HFF-Myc (cell line): Measurements from ENCODE around the gene METTL23.
"Not testable (repeated sequence)": the region's sequence is repeated elsewhere in the genome, so short reads cannot be mapped to it uniquely, and the experiment has no call there.

Experiments used
- DNase-seq: peaks from one replicate; pipeline ENCODE4 v3.0.0-alpha.2; 2011; ENCODE audit warnings: low read depth; ENCODE audit errors: extremely low read depth
- H3K4me3 ChIP-seq: replicated peaks from 2 replicates; pipeline ENCODE4 v1.5.1; 2011; ENCODE audit warnings: low read depth, mild to moderate bottlenecking, control low read depth, low read length
- TF ChIP-seq, protein P1 (sequence below): IDR thresholded peaks from 2 replicates; pipeline ENCODE4 v1.5.1; 2012; ENCODE audit warnings: mild to moderate bottlenecking, low read depth, low read length, control low read depth; ENCODE audit errors: missing control alignments

METTL23 gene

DNA sequence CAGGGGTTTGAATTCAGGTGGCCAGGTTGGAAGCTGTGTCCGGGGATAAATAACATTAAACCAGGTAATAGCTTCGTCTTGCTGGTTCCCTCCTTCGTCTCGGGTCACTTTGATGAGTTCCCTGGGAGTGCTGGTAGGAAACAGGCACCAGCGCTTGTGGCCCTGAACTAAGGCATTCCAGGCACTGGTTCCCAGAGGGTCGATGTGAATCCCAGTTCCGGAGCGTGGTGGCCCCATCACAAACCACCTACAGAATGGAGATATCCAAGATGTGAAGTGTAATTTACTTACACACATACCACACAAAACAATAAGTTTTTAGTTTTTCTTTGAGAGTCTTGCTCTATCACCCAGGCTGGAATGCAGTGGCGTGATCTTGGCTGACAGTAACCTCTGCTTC lies 2.8 kb upstream of the METTL23 start:
- no peak overlapping the region for H3K4me3 ChIP-seq
- no peak for DNase-seq
- TF ChIP-seq, protein P1, sequence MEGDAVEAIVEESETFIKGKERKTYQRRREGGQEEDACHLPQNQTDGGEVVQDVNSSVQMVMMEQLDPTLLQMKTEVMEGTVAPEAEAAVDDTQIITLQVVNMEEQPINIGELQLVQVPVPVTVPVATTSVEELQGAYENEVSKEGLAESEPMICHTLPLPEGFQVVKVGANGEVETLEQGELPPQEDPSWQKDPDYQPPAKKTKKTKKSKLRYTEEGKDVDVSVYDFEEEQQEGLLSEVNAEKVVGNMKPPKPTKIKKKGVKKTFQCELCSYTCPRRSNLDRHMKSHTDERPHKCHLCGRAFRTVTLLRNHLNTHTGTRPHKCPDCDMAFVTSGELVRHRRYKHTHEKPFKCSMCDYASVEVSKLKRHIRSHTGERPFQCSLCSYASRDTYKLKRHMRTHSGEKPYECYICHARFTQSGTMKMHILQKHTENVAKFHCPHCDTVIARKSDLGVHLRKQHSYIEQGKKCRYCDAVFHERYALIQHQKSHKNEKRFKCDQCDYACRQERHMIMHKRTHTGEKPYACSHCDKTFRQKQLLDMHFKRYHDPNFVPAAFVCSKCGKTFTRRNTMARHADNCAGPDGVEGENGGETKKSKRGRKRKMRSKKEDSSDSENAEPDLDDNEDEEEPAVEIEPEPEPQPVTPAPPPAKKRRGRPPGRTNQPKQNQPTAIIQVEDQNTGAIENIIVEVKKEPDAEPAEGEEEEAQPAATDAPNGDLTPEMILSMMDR: no peak

DNA sequence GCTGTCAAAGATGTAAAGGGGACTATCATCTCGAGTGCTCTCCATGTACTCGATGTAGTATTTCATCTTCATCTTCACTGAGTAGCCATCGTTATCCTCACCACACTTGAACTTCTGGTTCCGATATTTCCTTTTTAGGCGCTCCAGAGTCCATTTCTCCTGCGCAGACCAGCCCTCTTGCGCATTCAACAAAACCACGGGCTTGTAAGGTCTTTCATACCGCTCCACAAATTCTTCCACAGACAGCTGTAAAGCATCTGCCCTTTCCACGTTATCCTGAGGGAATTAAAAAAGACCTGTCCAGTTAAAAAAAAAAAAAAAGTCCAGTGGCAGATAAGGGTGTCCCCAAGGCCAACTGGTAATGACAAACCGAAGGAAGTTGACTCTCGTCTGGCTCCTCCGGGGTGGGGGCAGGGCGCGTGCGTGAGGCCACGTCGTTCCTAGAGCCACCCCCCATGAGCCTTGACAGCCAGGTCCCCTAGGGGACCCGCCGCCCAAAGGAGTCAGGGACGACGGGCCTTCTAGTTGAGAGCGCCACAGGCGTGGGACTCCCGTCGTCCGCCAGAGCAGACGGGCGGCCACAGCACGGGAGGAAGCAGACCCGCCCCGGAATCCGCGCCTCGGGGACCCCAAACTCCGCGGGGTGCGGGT lies 934 bp upstream of the METTL23 start:
- peak overlapping the region; percentile 67 for H3K4me3 ChIP-seq
- TF ChIP-seq, protein P1: no peak
- no peak for DNase-seq

DNA sequence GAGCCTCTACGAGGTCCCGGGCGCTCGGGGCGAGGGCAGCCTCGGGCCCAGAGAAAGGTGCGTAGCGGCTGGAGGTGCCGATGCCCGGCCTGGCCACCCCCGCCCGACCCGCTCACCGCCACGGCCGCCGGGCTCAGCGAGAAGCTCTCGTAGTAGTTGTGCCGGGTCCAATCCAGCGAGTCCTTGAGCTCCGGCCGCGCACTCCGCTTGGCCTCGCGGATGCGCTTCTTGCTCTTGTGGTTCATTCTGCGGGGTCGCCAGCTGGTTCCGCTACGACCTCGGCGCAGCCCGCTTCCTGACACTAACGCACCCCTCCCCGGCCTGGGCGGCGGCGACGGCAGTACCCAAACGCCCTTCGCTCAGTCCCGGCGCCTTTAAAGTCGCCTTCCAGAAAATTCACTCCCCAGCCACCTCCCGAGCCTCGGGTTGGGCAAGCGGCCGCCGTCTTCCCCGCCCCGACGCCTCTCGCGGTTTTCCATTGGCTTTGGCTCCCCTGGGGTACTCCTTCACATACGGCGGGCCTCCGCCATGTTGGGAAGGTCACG lies 336 bp upstream of the METTL23 start, which contains the start of gene JMJD6:
Gene JMJD6 (minus strand): TSS at position 376 of the 545 bp plus-strand sequence. CDS start 131 bp downstream, at position 245.
- DNase-seq: peak; percentile 84
- TF ChIP-seq, protein P1: no peak
- H3K4me3 ChIP-seq: peak within 1 kb of the TSS; percentile 67

DNA sequence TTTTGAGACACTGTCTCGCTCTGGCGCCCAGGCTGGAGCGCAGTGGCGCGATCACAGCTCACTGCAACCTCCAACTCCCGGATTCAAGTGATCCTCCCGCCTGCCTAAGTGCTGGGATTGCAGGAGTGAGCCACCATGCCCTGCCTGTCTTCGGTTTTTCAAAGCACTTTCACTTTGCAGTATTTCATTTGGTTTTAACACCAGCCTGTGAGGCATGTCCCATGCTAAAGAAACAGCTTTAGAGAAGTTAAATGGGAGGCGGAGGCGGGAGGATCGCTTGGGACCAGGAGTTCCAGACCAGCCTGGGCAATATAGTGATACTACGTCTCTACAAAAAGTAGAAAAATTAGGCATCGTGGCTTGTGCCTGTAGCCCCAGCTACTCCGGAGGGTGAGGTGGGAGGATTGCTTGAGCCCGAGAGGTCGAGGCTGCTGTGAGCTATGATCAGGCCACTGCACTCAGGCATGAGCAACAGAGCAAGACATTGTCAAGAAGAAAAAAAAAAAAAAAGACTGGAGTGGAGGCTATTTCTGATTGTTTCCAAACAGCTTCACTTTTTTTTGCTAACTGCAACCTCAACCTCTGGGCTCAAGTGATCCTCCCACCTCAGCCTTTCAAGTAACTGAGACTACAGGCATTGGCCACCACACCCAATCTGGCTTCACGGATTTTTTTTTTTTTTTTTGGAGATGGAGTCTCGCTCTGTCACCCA lies 1.3 kb downstream of the METTL23 start:
- DNase-seq: no peak
- TF ChIP-seq, protein P1: no peak

DNA sequence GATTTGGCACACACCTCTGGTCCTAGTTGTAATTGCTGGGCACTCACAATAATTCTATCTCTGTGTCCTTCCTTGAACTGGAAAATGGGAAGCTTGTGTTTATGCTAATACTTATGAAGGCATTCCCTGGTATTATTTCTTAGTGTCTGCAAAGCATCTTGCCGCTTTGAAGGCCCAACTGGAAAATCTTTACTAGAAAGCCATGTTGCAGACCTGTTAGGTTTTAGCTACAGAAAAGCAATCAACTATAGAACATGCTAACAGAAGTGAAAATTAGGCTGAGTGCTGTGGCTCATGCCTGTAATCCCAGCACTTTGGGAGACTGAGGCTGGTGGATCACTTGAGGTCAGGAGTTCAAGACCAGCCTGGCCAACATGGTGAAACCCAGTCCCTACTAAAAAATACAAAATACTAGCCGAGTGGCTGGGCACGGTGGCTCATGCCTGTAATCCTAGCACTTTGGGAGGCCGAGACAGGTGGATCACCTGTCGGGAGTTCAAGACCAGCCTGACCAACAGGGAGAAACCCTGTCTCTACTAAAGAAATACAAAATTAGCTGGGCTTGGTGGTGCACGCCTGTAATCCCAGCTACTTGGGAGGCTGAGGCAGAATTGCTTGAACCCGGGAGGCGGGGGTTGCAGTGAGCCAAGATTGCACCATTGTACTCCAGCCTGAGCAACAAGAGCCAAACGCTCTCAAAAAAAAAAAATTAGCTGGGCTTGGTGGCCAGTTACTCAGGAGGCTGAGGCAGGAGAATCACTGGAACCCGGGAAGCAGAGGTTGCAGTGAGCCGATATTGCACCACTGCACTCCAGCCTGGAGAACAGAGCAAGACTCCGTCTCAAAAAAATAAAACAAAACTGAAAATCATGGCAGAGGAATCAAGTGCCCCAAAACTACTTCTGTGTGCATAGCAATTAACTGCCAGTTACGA lies 5.4 kb downstream of the METTL23 start:
- not testable (repeated sequence) for H3K4me3 ChIP-seq, DNase-seq

More for the DNA sequence above, 1.3 kb downstream of the METTL23 start:
- H3K4me3 ChIP-seq: peak overlapping the region; percentile 67

DNA sequence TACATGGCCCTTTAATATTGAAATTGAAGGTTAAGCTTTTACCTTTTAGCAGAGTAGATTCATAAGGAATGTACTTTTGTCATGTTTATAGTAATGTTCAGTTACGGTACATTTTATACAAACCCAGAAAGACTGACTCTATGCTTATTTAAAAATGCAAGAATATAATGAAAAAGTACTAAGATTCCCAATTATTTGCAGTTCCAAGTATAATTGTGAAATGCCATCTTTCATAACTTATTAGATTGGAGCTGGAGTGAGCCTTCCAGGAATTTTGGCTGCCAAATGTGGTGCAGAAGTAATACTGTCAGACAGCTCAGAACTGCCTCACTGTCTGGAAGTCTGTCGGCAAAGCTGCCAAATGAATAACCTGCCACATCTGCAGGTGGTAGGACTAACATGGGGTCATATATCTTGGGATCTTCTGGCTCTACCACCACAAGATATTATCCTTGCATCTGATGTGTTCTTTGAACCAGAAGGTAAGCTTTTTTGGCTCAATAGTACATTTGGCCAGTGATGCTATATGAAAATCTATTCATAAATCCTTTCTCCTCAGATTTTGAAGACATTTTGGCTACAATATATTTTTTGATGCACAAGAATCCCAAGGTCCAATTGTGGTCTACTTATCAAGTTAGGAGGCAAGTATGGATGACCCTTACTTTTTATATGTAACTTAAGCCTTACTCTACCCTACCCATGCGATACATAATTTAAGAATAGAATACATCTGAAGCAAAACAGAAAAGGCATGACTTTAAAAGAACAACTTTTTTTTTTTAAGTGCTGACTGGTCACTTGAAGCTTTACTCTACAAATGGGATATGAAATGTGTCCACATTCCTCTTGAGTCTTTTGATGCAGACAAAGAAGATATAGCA lies 6.3 kb downstream of the METTL23 start:
- TF ChIP-seq, protein P1: no peak
- H3K4me3 ChIP-seq: peak overlapping the region; percentile 97
- DNase-seq: no peak
